GM18520 (cell line): Measurements from ENCODE around the gene MT4.

Experiments used
- ATAC-seq: cut with Tn5 transposase; IDR thresholded peaks from one replicate; pipeline ENCODE4 v1.9.1; 2021; ENCODE audit not compliant: unreplicated experiment

The MT4 gene

GRCh38 chr16:56618138-56618537 is 53.3 kb downstream of the MT4 start:
- no peak for ATAC-seq
